Measurements from ENCODE around the gene EFNA4.

Gene EFNA4

GRCh38 chr1:155108296-155108695 lies 44.8 kb downstream of the EFNA4 start:
- ChIA-PET POLR2A (interaction anchor here (1.0 to 1.3 kb wide), 3 partner anchors 19 to 29 kb away, joined by 3 read pairs; no protein-coding TSS in a partner anchor), CTCF (no interaction called here)
- DNase-seq (ENCODE audit: extremely low spot score) = no peak
- TF ChIP-seq PKNOX1 (IDR thresholded peaks at IDR 0.05) = no peak
- TF ChIP-seq HDGF (IDR thresholded peaks at IDR 0.05; ENCODE audit: borderline replicate concordance) = no peak
- TF ChIP-seq BHLHE40 (IDR thresholded peaks at IDR 0.05; ENCODE audit: borderline replicate concordance) = no peak
- no peak for TF ChIP-seq CTBP1 (IDR thresholded peaks at IDR 0.05; ENCODE audit: borderline replicate concordance)
- TF ChIP-seq FOXA1 (IDR thresholded peaks at IDR 0.05) = no peak
- no peak for TF ChIP-seq SP1 (IDR thresholded peaks at IDR 0.05)
- no peak for TF ChIP-seq ARNT (IDR thresholded peaks at IDR 0.05)
- no peak for TF ChIP-seq TARDBP (IDR thresholded peaks at IDR 0.05)

- ChIA-PET CTCF (no interaction called here), POLR2A (no interaction called here)
- TF ChIP-seq BHLHE40 (IDR thresholded peaks at IDR 0.05; ENCODE audit: borderline replicate concordance) (no peak), CTBP1 (IDR thresholded peaks at IDR 0.05; ENCODE audit: borderline replicate concordance) (no peak), FOXA1 (IDR thresholded peaks at IDR 0.05) (no peak), PKNOX1 (IDR thresholded peaks at IDR 0.05) (0 out of 2 replicates have a peak, but pooled peaks have one; percentile 12), FOXK2 (IDR thresholded peaks at IDR 0.05) (no peak), HDGF (IDR thresholded peaks at IDR 0.05; ENCODE audit: borderline replicate concordance) (no peak), ELF4 (IDR thresholded peaks at IDR 0.05) (no peak), TARDBP (IDR thresholded peaks at IDR 0.05) (no peak)
- no peak for DNase-seq (ENCODE audit: extremely low spot score)
Observed at GRCh38 chr1:155110381-155110780, 46.8 kb downstream of the EFNA4 start.

GRCh38 chr1:155110826-155111225 lies 47.3 kb downstream of the EFNA4 start:
- ChIA-PET CTCF (no interaction called here), POLR2A (no interaction called here)
- no peak for TF ChIP-seq SP1 (IDR thresholded peaks at IDR 0.05)
- TF ChIP-seq ARNT (IDR thresholded peaks at IDR 0.05) = no peak
- no peak for TF ChIP-seq LEF1 (IDR thresholded peaks at IDR 0.05; ENCODE audit: borderline replicate concordance)
- TF ChIP-seq FOXA1 (IDR thresholded peaks at IDR 0.05) = no peak
- no peak for TF ChIP-seq CTBP1 (IDR thresholded peaks at IDR 0.05; ENCODE audit: borderline replicate concordance)
- no peak for TF ChIP-seq BHLHE40 (IDR thresholded peaks at IDR 0.05; ENCODE audit: borderline replicate concordance)
- TF ChIP-seq ELF4 (IDR thresholded peaks at IDR 0.05) = no peak
- TF ChIP-seq ZNF384 (IDR thresholded peaks at IDR 0.05) = no peak
- no peak for TF ChIP-seq PKNOX1 (IDR thresholded peaks at IDR 0.05)
- no peak for TF ChIP-seq TARDBP (IDR thresholded peaks at IDR 0.05)
- TF ChIP-seq SUZ12 (IDR thresholded peaks at IDR 0.05) = no peak
- TF ChIP-seq L3MBTL2 (conservative IDR thresholded peaks at IDR 0.05) = no peak
- TF ChIP-seq FOXK2 (IDR thresholded peaks at IDR 0.05) = no peak
- no peak for TF ChIP-seq HDGF (IDR thresholded peaks at IDR 0.05; ENCODE audit: borderline replicate concordance)
- no peak for TF ChIP-seq NFRKB (IDR thresholded peaks at IDR 0.05)
- DNase-seq (ENCODE audit: extremely low spot score) = no peak

GRCh38 chr1:155113450-155113980 lies 50.0 kb downstream of the EFNA4 start:
- no peak for DNase-seq (ENCODE audit: extremely low spot score)
- TF ChIP-seq FOXA1 (IDR thresholded peaks at IDR 0.05) (no peak), L3MBTL2 (conservative IDR thresholded peaks at IDR 0.05) (no peak), FOXM1 (IDR thresholded peaks at IDR 0.05; ENCODE audit: borderline replicate concordance) (no peak), LEF1 (IDR thresholded peaks at IDR 0.05; ENCODE audit: borderline replicate concordance) (no peak), HDGF (IDR thresholded peaks at IDR 0.05; ENCODE audit: borderline replicate concordance) (no peak)
- CTCF ChIA-PET = no interaction called here
- POLR2A ChIA-PET = no interaction called here

GRCh38 chr1:155116113-155116764 lies 52.7 kb downstream of the EFNA4 start:
- ChIA-PET POLR2A (interaction anchor here (1.0 to 3.0 kb wide), 3 partner anchors 9 to 57 kb away, joined by 5 to 12 read pairs (median 6); partner anchors contain the start of genes KRTCAP2 and SLC50A1), CTCF (interaction anchor here (0.6 to 2.2 kb wide), 3 partner anchors 25 to 57 kb away, joined by 3 to 7 read pairs (median 6); partner anchors contain the start of gene KRTCAP2)

More at GRCh38 chr1:155116113-155116764, 52.7 kb downstream of the EFNA4 start:
- no peak for DNase-seq (ENCODE audit: extremely low spot score)
- TF ChIP-seq ARNT (IDR thresholded peaks at IDR 0.05) (no peak), PKNOX1 (IDR thresholded peaks at IDR 0.05) (no peak), SP1 (IDR thresholded peaks at IDR 0.05) (no peak)

Data from HEK293T (cell line).